Measurements from ENCODE around the gene SMCO3. TPM values are rescaled to one million over a fixed set of nuclear protein-coding genes. Genes with fewer than 3 reads are reported as not detected.

SMCO3 gene
- total and polyA plus RNA-seq, 2 of the 8 experiments (the other 6 are each of a cell fraction or from before 2014, with no cell fraction given), result not detected

DNA sequence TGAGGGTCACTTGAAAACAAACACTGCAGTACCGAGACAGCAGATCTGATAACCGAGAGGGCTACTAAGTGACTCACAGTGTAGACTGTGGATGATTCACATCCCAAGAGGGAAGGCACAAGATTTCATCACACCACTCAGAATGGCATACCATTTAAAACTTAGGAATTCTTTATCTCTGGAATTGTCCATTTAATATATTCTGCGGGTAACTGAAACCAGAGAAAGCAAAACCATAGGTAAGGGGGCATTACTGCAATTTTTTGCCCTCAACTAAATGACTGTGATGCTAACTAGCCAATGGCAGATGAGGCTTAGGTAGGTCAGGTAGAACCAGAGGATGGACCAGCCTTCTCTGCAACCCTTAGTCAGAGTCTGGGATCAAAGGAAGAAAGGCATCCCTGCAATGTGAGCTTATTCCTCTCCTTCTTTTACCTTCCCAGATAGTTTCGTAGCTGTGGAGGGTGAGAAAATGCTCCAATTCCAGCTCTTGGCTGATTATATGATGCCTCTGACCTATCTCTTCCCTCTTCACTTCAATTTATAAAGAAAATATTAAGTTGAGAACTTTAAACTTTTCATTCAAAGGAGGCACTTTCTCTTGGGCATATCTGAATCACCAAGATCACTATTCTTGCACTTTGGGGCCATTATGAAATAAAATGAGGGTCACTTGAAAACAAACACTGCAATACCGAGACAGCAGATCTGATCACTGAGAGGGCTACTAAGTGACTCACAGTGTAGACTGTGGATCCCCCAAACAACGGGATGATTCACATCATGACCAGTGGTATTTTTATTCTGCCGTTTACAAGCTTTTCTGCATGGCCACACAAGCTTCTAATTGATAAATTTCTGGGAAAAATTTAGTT lies 22.6 kb upstream of the SMCO3 start:
- Histone ChIP-seq H2BK20ac (ENCODE audit: low read length) (no peak overlapping the region), H2AK5ac (ENCODE audit: low read depth, low read length) (no peak overlapping the region), H3K9ac (replicated peaks in 1 of 4; ENCODE audit: extremely low read depth in 1 of 4, low read depth in 3 of 4, low read length in 3 of 4) (no peak overlapping the region), H3K79me2 (ENCODE audit: control insufficient read depth in 1 of 2, insufficient read depth in 2 of 2, low read length in 2 of 2) (no peaks in the 10 kb centered on the region), H3K14ac (ENCODE audit: insufficient read length) (no peak overlapping the region), H3K23me2 (ENCODE audit: low read depth, low read length) (no peaks in the 10 kb centered on the region), H3K27me3 (replicated peaks in 1 of 4; ENCODE audit: control insufficient read depth in 3 of 4, extremely low read depth in 1 of 4, insufficient read depth in 3 of 4, low read length in 3 of 4) (no peaks in the 10 kb centered on the region), H3K4me1 (replicated peaks in 1 of 4; ENCODE audit: control insufficient read depth in 3 of 4, insufficient read depth in 4 of 4, low read length in 3 of 4) (no peaks in the 10 kb centered on the region), H4K20me1 (replicated peaks in 1 of 2; ENCODE audit: control insufficient read depth in 1 of 2, insufficient read depth in 2 of 2, low read length in 2 of 2) (no peaks in the 10 kb centered on the region), H3K4me2 (ENCODE audit: insufficient read depth in 1 of 2, low read depth in 2 of 2, low read length in 2 of 2) (no peak overlapping the region), H3K36me3 (ENCODE audit: control insufficient read depth in 2 of 4, insufficient read depth in 4 of 4, low read length in 3 of 4) (no peaks in the 10 kb centered on the region), H3K23ac (ENCODE audit: insufficient read length) (no peak overlapping the region), H4K91ac (replicated peaks; ENCODE audit: insufficient read length, low read length) (no peak overlapping the region), H4K5ac (ENCODE audit: insufficient read length, low read depth, low read length) (no peak overlapping the region), H4K8ac (ENCODE audit: extremely low read depth, insufficient read depth, low read length) (no peak overlapping the region), H3K27ac (ENCODE audit: low read depth, low read length) (no peak overlapping the region), H3K4ac (replicated peaks; ENCODE audit: insufficient read length, low read depth, low read length) (no peak overlapping the region), H2BK120ac (replicated peaks; ENCODE audit: low read depth, low read length) (no peak overlapping the region), H3K56ac (replicated peaks; ENCODE audit: insufficient read length, low read depth, low read length) (no peak overlapping the region), H3K18ac (ENCODE audit: extremely low read depth, low read length) (no peak overlapping the region), H2AFZ (ENCODE audit: low read length) (no peak overlapping the region), H2BK15ac (ENCODE audit: low read length) (no peak overlapping the region), H3K4me3 (ENCODE audit: extremely low read depth in 1 of 4, insufficient read depth in 2 of 4, low read depth in 3 of 4, low read length in 4 of 4) (no peak overlapping the region), H2BK12ac (ENCODE audit: low read depth, low read length) (no peak overlapping the region), H3K79me1 (ENCODE audit: low read depth, low read length) (no peaks in the 10 kb centered on the region), H3K9me3 (ENCODE audit: insufficient read depth in 2 of 2, low read depth in 1 of 2, low read length in 1 of 2) (no peaks in the 10 kb centered on the region), H2BK5ac (ENCODE audit: low read depth, low read length) (no peak overlapping the region)
- DNase-seq (ENCODE audit: low read depth in 1 of 2, low spot score in 2 of 2) (no peak), FAIRE-seq (no peak)
- ChIA-PET CTCF (ENCODE audit: partially characterized antibody) (interaction anchor here (0.9 to 1.9 kb wide), 5 partner anchors 11 to 753 kb away, joined by 3 to 8 read pairs (median 5); no protein-coding TSS in a partner anchor), POLR2A (ENCODE audit: partially characterized antibody) (no interaction called here)
- 92% methylated on average over 7 of the region's 7 CpGs; no CpG with 5 or more reads in 1 of the 2 experiments for WGBS, 2 experiments (ENCODE audit: extremely low coverage in 1 of 2, insufficient coverage in 1 of 2, insufficient read length in 1 of 2, insufficient replicate concordance in 2 of 2, low coverage in 1 of 2, low lambda C conversion rate in 2 of 2, missing lambda C conversion rate in 1 of 2)
- TF ChIP-seq EP300 (IDR thresholded peaks at IDR 0.05; ENCODE audit: borderline replicate concordance in 1 of 2, low read depth in 2 of 2, low read length in 2 of 2), result no peak
- no peak for TF ChIP-seq SP4 (IDR thresholded peaks at IDR 0.05; ENCODE audit: low read length)
- TF ChIP-seq SIRT6 (IDR thresholded peaks at IDR 0.05; ENCODE audit: low read length), result no peak
- no peak for TF ChIP-seq HDAC6 (IDR thresholded peaks at IDR 0.05; ENCODE audit: low read depth, low read length)
- TF ChIP-seq JUND (IDR thresholded peaks at IDR 0.05; ENCODE audit: low read length), result no peak
- no peak for TF ChIP-seq TAF1 (IDR thresholded peaks at IDR 0.05; ENCODE audit: low read depth, low read length)
- no peak for TF ChIP-seq RXRA (IDR thresholded peaks at IDR 0.05; ENCODE audit: insufficient read depth, low read depth, low read length)
- TF ChIP-seq, protein P1, sequence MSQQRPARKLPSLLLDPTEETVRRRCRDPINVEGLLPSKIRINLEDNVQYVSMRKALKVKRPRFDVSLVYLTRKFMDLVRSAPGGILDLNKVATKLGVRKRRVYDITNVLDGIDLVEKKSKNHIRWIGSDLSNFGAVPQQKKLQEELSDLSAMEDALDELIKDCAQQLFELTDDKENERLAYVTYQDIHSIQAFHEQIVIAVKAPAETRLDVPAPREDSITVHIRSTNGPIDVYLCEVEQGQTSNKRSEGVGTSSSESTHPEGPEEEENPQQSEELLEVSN (IDR thresholded peaks at IDR 0.05), result no peak
- no peak for TF ChIP-seq SRF (IDR thresholded peaks at IDR 0.05; ENCODE audit: low read depth, low read length)
- no peak for TF ChIP-seq POU5F1 (IDR thresholded peaks at IDR 0.05; ENCODE audit: low read depth, low read length)
- no peak for TF ChIP-seq RBBP5 (IDR thresholded peaks at IDR 0.05; ENCODE audit: borderline replicate concordance, low read depth, low read length)
- no peak for TF ChIP-seq CREB1 (IDR thresholded peaks at IDR 0.05)
- TF ChIP-seq SUZ12 (IDR thresholded peaks at IDR 0.05; ENCODE audit: low read length), result no peak

Data from H1 (cell line).